GM18502 (cell line): ENCODE data around the gene ZNF726.
"Not testable (repeated sequence)": the region's sequence is repeated elsewhere in the genome, so short reads cannot be mapped to it uniquely, and the experiment has no call there.

ENCODE experiments used
- ATAC-seq: cut with Tn5 transposase; IDR thresholded peaks from one replicate; pipeline ENCODE4 v1.9.1; 2021; ENCODE audit warnings: mild to moderate bottlenecking; ENCODE audit not compliant: unreplicated experiment, poor library complexity

ZNF726 gene

GRCh38 chr19:23937031-23937430 lies 22.3 kb downstream of the ZNF726 start:
- not testable (repeated sequence) for ATAC-seq

DNA sequence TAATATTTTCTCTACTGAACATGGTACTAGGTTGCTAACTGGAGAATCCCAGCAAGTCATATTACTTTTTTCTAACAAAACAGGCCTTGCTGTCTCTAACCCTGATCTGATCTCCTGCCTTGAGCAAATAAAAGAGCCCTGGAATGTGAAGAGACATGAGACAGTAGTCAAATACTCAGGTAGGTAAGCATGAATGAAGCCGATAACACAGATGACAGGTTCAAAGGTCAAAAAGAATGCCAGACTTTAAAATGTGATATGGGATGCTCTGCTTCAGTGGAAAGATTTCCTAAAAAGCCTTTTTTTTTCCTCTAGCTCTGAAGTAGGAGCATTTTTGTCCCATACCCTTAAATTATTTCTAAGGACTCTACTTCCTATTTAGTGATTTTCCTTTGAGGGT lies 28.7 kb downstream of the ZNF726 start:
- ATAC-seq = no peak

DNA sequence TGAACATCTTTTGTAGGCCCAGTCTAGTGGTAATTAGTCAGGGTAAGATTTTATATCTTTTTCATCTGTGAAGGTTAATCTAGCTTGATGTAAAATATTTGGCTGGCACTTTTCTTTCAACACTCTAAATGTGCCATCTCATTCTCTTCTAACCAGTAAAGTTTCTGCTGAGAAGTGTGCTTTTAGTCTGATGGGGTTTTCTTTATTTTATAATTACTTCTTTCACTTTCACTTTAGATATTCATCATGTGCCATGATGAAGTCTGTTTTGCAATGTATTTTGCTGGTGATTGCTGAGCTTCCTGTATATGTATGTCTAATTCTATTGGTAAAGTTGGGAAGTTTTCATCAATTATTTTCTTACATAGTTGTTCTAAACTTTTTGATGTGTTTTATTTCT lies 31.9 kb downstream of the ZNF726 start:
- no peak for ATAC-seq

GRCh38 chr19:23949611-23950010 lies 34.9 kb downstream of the ZNF726 start:
- no peak for ATAC-seq

DNA sequence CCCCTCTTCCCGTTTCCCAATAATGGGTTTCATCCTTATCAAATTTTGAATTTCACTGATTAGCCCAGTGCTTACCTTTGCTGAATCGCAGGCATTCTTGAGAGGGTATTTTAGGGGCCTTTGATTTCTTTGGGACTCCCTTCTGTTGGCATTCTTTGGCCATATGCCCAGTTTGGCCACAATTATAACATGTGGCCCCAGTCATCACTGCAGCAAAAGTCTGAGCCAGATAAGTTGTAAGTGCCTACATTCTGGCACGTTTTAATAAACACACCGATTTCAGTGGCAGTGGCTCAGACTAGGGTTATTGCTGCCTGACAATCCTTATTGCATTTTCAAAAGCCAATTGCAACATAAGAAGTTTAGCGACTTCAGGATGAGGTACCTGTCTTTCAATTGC lies 41.4 kb downstream of the ZNF726 start:
- no peak for ATAC-seq

- ATAC-seq = no peak
Observed at GRCh38 chr19:23957660-23958281, 43.1 kb downstream of the ZNF726 start.

- ATAC-seq = not testable (repeated sequence)
Observed at GRCh38 chr19:23963396-23963795, 48.7 kb downstream of the ZNF726 start.

GRCh38 chr19:23963881-23964280 lies 49.2 kb downstream of the ZNF726 start:
- not testable (repeated sequence) for ATAC-seq

- not testable (repeated sequence) for ATAC-seq
Observed at GRCh38 chr19:23964334-23964733, 49.6 kb downstream of the ZNF726 start.

GRCh38 chr19:23969630-23970029 lies 54.9 kb downstream of the ZNF726 start:
- no peak for ATAC-seq

- no peak for ATAC-seq
Observed at GRCh38 chr19:23971598-23971997, 56.9 kb downstream of the ZNF726 start.

DNA sequence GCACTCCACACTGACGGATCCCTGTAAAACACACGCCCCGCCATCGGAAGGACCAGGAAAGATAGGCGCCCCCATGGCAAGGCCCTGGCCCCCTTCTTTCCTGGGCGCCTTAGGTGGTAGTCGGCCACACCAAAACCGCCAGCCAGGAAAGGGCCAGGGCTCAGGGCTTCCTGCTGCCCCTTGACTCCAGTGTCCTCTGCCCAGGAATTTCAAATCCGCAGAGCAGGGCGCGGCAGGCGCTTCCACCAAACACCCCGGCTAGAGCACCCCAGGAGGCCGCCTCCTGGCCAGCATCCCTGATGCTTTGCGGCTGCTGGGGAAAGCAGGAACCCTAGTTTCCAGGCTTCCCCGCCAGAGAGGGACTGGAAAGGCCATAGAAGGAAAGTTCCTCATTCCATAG lies 57.5 kb downstream of the ZNF726 start:
- no peak for ATAC-seq

GRCh38 chr19:23974941-23975340 lies 60.3 kb downstream of the ZNF726 start:
- no peak for ATAC-seq

GRCh38 chr19:23976631-23977030 lies 61.9 kb downstream of the ZNF726 start:
- ATAC-seq = not testable (repeated sequence)

- not testable (repeated sequence) for ATAC-seq
Observed at GRCh38 chr19:23977256-23977655, 62.6 kb downstream of the ZNF726 start.

DNA sequence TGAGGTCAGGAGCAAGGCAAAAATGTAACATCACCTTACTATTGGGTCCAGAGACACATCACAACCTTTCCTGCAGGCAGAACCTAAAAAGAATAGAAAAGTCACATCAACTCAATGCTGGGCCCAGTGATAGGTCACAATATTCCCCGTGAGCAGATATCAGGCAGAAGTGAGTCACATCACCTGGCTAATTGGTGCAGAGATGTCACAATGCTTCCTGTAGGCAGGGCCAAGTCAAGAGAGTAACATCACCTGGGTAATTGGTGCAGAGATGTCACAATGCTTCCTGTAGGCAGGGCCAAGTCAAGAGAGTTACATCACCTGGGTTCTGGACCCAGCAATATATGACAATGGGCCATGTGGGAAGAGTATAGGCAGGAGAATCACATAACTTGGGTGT lies 63.4 kb downstream of the ZNF726 start:
- ATAC-seq = no peak

DNA sequence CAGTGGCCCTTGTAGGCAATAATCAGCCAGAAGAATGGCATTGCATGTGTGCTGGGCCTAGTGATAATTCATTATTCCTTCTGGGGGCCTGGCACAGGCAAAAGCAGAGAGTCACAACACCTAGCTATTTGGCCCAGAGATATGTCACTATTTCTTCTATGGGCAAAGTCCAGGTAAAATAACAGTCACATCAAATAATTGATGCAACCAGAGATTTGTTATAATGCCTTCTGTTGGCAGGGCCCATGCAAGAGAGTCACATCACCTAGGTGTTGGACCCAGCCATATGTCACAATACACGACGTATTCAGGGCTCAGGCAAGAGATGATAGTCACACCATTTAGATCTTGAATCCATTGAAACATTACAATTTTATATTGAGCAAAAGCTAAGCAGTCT lies 66.1 kb downstream of the ZNF726 start:
- no peak for ATAC-seq

DNA sequence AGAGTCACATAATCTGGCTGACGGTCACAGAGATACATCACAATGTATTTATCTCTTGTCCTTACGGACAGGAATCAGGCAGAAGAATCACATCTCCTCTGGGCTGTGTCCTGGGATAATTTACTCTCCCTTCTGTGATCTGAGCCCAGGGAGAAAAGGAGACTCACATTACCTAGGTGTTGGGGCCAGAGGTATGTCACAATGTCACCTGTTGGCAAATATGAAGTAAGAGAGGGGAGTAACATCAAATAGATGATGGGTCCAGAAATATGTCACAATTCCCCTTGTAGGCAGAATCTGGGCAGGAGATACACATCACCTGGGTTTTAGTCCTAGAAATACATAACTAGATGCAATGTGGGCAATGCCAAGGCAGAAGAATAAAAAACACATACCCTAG lies 67.2 kb downstream of the ZNF726 start:
- no peak for ATAC-seq

GRCh38 chr19:23983406-23983805 lies 68.7 kb downstream of the ZNF726 start:
- no peak for ATAC-seq
